ENCODE data around the gene CIC.

DNA sequence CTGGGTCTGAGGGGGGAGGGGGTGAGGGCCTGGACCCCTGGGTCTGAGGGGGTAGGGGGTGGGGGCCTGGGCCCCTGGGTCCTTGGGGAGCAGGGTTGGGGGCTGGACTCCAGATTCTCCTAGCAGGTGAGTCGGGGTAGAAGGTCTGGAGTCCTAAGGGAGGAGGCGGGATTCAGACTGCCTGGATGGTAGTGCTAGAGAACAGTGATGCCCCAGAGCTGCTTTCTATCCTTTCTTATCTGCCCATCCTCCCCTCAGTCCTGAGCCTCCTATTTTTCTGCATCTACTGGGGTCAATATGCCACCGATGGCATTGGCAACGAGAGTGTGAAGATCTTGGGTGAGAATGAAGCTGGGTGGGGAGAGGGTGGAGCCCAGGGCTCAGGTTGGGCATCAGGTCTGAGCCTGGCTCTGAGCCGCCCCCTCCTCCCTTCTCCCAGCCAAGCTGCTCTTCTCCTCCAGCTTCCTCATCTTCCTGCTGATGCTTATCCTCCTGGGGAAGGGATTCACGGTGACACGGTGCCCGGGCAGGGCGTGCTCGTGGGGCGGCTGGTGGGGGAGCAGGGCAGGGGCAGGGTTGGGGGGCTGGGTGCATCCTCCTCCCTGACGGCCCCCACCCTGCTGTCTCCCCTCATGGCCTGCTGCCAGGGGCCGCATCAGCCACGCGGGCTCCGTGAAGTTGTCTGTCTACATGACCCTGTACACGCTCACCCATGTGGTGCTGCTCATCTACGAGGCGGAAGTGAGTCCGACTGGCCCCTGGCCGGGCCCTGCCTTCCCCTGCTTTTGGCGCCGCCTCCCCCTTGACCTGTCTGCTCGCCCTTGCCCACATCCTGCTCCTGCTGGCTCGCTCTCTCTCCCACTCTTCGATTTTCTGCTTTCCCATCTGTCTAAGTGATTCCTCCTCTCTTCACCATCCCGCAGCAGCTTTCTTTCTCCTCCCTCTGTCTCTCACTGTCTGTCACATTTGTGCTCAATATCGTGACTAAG, 47.5 kb downstream of the CIC start:
- TF ChIP-seq, protein P1, sequence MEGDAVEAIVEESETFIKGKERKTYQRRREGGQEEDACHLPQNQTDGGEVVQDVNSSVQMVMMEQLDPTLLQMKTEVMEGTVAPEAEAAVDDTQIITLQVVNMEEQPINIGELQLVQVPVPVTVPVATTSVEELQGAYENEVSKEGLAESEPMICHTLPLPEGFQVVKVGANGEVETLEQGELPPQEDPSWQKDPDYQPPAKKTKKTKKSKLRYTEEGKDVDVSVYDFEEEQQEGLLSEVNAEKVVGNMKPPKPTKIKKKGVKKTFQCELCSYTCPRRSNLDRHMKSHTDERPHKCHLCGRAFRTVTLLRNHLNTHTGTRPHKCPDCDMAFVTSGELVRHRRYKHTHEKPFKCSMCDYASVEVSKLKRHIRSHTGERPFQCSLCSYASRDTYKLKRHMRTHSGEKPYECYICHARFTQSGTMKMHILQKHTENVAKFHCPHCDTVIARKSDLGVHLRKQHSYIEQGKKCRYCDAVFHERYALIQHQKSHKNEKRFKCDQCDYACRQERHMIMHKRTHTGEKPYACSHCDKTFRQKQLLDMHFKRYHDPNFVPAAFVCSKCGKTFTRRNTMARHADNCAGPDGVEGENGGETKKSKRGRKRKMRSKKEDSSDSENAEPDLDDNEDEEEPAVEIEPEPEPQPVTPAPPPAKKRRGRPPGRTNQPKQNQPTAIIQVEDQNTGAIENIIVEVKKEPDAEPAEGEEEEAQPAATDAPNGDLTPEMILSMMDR (IDR thresholded peaks at IDR 0.05): no peak
- no peak for TF ChIP-seq POLR2A (IDR thresholded peaks at IDR 0.05)

Data from esophagus squamous epithelium (tissue), 4 donors.